GM21447 (cell line): ENCODE measurements around the gene ANKMY2.
A peak's percentile ranks its signal among the peaks of the same experiment; 100 is the strongest.
"Not testable (repeated sequence)": the region's sequence is repeated elsewhere in the genome, so short reads cannot be mapped to it uniquely, and the experiment has no call there.

Experiments used
- ATAC-seq: cut with Tn5 transposase; IDR thresholded peaks from one replicate; pipeline ENCODE4 v1.9.1; 2021; ENCODE audit not compliant: unreplicated experiment

ANKMY2 gene

GRCh38 chr7:16627236-16627635, 18.3 kb downstream of the ANKMY2 start:
- ATAC-seq: no peak

GRCh38 chr7:16626388-16626787, 19.2 kb downstream of the ANKMY2 start:
- ATAC-seq: no peak

- ATAC-seq: peak; percentile 84
These were observed 25.6 kb downstream of the ANKMY2 start for GRCh38 chr7:16619979-16620408.

GRCh38 chr7:16616542-16616941, 29.0 kb downstream of the ANKMY2 start:
- no peak for ATAC-seq

- ATAC-seq: no peak
These were observed 29.4 kb downstream of the ANKMY2 start for GRCh38 chr7:16616122-16616521.

- no peak for ATAC-seq
These were observed 30.3 kb downstream of the ANKMY2 start for GRCh38 chr7:16615228-16615627.

GRCh38 chr7:16611711-16612110, 33.8 kb downstream of the ANKMY2 start:
- no peak for ATAC-seq

GRCh38 chr7:16609842-16610450, 35.6 kb downstream of the ANKMY2 start:
- peak; percentile 90 for ATAC-seq

GRCh38 chr7:16606704-16607103, 38.9 kb downstream of the ANKMY2 start:
- no peak for ATAC-seq

- ATAC-seq: no peak
These were observed 41.5 kb downstream of the ANKMY2 start for GRCh38 chr7:16604054-16604453.

GRCh38 chr7:16603633-16604032, 41.9 kb downstream of the ANKMY2 start:
- ATAC-seq: no peak

GRCh38 chr7:16599860-16600259, 45.7 kb downstream of the ANKMY2 start:
- ATAC-seq: no peak

- ATAC-seq: no peak
These were observed 47.5 kb downstream of the ANKMY2 start for GRCh38 chr7:16598015-16598414.

GRCh38 chr7:16595596-16595995, 50.0 kb downstream of the ANKMY2 start:
- ATAC-seq: not testable (repeated sequence)

GRCh38 chr7:16594676-16595075, 50.9 kb downstream of the ANKMY2 start:
- ATAC-seq: no peak

GRCh38 chr7:16594061-16594460, 51.5 kb downstream of the ANKMY2 start:
- no peak for ATAC-seq

GRCh38 chr7:16592395-16592794, 53.2 kb downstream of the ANKMY2 start:
- ATAC-seq: no peak

GRCh38 chr7:16590424-16590823, 55.1 kb downstream of the ANKMY2 start:
- ATAC-seq: no peak

GRCh38 chr7:16589881-16590280, 55.7 kb downstream of the ANKMY2 start:
- no peak for ATAC-seq

- no peak for ATAC-seq
These were observed 57.8 kb downstream of the ANKMY2 start for GRCh38 chr7:16587790-16588189.

- ATAC-seq: no peak
These were observed 58.4 kb downstream of the ANKMY2 start for GRCh38 chr7:16587129-16587528.

GRCh38 chr7:16586081-16586874, 59.3 kb downstream of the ANKMY2 start:
- ATAC-seq: no peak

- no peak for ATAC-seq
These were observed 60.0 kb downstream of the ANKMY2 start for GRCh38 chr7:16585540-16585939.
